NCI-H774 (cell line): ENCODE measurements around the gene TRIM71.
"Not testable (repeated sequence)": the region's sequence is repeated elsewhere in the genome, so short reads cannot be mapped to it uniquely, and the experiment has no call there.

Experiments
- DNase-seq: peaks from one replicate; lab custom pipeline; 2025; lab: John Stamatoyannopoulos, UW

The TRIM71 gene

DNA sequence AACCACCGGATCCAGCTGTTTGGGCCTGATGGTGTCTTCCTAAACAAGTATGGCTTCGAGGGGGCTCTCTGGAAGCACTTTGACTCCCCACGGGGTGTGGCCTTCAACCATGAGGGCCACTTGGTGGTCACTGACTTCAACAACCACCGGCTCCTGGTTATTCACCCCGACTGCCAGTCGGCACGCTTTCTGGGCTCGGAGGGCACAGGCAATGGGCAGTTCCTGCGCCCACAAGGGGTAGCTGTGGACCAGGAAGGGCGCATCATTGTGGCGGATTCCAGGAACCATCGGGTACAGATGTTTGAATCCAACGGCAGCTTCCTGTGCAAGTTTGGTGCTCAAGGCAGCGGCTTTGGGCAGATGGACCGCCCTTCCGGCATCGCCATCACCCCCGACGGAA is 73.6 kb downstream of the TRIM71 start:
- DNase-seq, result no peak

- DNase-seq, result no peak
Measured at GRCh38 chr3:32892625-32893598, 75.1 kb downstream of the TRIM71 start.

GRCh38 chr3:32894977-32895376 is 77.2 kb downstream of the TRIM71 start:
- DNase-seq, result no peak

DNA sequence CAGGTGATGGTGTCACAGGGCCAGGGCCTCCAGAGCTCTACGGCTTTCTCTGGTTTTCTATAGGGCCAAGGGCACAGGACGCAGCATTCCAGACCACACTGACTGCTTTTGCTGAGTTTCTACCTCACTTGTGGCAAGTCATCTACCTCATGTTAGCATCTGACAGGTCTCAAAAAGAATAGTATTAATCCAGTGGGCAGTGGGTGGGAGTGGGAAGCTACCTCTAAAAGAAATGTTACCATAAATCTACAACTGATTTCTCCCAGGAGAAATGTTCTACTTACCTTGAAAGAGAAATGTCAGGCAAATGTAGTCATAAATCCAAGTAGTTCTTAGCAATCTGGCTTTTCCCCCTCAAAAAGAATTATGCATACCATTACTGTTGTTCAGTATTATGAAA is 77.9 kb downstream of the TRIM71 start:
- DNase-seq, result no peak

DNA sequence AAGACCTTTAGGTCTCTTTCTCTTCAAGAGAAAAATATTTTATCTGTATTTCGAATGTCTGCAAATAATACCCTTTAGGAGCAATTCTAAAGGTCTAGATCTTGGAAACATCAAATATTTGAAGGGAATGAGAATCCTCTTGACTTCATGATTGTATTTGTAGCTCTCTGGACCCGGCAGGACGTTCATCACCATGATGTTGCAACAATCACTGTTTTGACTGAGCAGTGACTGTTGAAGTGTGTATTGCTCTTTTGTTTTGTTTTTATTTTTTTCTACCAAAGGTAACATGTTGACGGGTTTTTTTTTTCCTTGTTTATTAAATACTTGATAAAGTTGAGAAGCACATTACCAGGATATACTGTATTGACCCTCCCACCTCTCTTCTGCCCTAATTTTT is 78.3 kb downstream of the TRIM71 start:
- DNase-seq, result no peak

- no peak for DNase-seq
Measured at GRCh38 chr3:32897001-32897601, 79.3 kb downstream of the TRIM71 start.

GRCh38 chr3:32897981-32898623 is 80.3 kb downstream of the TRIM71 start:
- no peak for DNase-seq

GRCh38 chr3:32899265-32899664 is 81.5 kb downstream of the TRIM71 start:
- no peak for DNase-seq

- no peak for DNase-seq
Measured at GRCh38 chr3:32901005-32901932, 83.5 kb downstream of the TRIM71 start.

GRCh38 chr3:32902887-32903371 is 85.1 kb downstream of the TRIM71 start:
- DNase-seq, result not testable (repeated sequence)

DNA sequence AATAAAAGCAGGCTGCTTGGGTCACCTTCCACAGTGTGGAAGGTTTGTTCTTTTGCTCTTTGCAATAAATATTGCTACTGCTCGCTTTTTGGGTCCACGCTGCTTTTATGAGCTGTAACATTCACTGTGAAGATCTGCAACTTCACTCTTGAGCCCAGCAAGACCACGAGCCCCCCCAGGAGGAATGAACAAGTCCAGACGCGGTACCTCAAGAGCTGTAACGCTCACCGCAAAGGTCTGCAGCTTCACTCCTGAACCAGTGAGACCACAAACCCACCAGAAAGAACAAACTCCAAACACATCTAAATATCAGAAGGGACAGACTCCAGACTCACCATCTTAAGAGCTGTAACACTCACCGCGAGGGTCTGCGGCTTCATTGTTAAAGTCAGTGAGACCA is 86.2 kb downstream of the TRIM71 start:
- DNase-seq, result no peak

DNA sequence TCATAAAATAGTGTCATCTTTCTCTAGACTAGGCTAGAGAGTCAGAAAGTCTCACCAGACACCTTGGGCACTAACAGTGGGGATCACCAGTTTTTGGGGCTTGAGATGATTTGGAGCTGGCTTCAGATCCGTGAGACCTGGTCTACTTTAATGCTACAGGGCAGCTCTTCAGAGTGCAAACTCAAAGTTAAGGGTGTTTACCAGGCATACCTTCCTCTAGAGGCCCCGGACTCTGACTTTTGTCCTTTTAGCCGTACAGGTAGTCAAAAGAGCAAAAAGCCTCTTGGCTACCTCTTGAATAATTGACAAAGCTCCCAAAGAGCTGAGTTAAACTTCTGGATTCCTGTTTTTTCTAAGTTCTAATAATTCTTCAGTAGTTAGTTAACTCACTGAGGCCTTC is 92.2 kb downstream of the TRIM71 start:
- no peak for DNase-seq

GRCh38 chr3:32910954-32911353 is 93.2 kb downstream of the TRIM71 start:
- DNase-seq, result no peak

DNA sequence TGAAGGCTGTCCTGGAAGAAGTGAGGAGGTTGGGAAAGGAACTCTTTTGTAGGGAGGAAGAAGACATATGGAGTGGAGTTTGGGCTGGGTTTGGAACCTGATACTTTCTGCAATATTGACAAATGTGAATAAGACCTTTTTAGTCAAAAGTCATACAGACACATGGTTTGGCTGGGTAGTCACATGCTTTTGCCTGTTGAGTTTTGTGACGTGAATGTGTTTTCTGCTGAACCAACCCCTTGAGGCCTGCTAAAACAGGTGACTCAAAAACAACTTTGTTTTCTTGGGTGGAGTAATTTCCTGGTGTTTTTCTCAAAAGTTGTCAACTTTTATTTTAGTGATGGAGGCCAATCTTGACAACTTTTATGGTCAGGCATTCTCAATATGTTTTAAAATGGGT is 94.2 kb downstream of the TRIM71 start:
- DNase-seq, result no peak

DNA sequence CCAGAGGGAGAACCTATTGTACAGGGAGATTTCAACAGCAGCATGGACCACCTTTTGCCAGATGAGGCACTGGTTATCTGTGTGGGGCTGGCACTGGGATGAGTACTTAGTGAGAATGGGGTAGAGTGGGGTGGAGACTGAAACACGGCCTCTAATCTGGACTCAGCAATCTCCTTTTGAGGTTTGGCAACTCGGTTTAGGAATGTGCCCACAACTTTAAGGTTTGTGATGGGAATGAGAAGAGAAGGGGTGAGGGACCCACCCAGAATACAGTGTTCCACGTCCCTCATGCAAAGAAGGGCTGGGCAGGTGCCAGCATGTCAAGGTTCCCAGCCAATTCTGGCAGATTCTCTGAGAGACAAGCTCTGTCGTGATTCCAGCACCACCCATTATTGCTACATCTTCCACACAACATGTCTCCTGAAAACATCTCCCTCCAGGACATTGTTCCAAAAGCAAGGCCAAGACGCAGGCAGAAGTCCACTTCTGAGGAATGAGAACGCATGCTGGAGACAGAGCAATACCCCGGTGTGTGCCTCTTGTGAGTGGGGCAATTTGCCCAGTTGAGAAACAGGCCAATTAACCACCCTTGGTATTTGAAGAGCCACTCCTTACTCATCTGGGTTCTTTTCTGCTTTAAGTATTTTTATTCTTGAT is 96.1 kb downstream of the TRIM71 start:
- no peak for DNase-seq

GRCh38 chr3:32919920-32920319 is 102.1 kb downstream of the TRIM71 start:
- no peak for DNase-seq

DNA sequence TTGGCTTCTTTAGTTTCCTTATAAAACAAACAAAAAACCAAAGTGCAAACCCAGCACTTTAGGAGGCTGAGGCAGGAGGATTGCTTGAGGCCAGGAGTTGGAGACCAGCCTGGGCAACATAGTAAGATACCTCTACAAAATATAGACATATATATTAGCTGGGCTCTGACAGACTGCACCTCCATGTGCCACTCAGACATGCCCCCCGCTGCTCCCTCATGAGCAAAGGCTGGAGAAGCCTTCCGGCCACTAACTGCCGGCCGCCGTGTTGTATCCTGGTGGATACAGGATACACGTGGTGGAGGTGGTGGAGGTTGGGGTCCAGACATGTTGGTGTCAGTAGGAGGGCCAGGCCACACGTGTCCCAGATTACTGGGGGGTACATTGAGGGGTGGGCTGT is 104.3 kb downstream of the TRIM71 start:
- DNase-seq, result no peak

DNA sequence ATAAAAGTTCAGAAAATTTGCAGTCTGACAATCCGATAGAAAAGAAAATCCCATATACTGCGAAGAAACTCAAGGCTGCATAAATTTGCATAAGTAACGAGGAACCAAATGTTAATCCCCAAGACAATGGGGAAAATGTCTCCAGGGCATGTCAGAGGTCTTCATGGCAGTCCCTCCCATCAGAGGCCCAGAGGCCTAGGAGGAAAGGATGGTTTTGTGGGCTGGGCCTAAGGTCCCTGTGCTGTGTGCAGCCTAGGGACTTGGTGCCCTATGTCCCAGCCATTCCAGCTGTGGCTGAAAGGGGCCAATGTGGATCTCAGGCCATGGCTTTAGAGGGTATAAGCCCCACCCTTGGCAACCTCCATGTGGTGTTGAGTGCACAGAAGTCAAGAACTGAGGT is 112.4 kb downstream of the TRIM71 start:
- DNase-seq, result no peak

- not testable (repeated sequence) for DNase-seq
Measured at GRCh38 chr3:32931273-32931672, 113.5 kb downstream of the TRIM71 start.

- DNase-seq, result no peak
Measured at GRCh38 chr3:32934150-32934742, 116.4 kb downstream of the TRIM71 start.

- no peak for DNase-seq
Measured at GRCh38 chr3:32937331-32937730, 119.5 kb downstream of the TRIM71 start.
